K562 (cell line): ENCODE results near the gene SPTBN5.

Experiments used
- CEBPB ChIP-seq: fragments of 450-650 bp; IDR thresholded peaks from 2 replicates; pipeline ENCODE4 v1.6.1; 2016; ENCODE audit warnings: missing genetic modification characterization, missing compliant biosample characterization
- NFIX ChIP-seq: fragments of 250-450 bp; sonication (Bioruptor Pico); IDR thresholded peaks from 2 replicates; pipeline ENCODE4 v1.4.0; 2020; ENCODE audit warnings: low read depth, mild to moderate bottlenecking, moderate library complexity
- ZFX ChIP-seq: sonication (generic); formaldehyde crosslinking; IDR thresholded peaks from 2 replicates; pipeline ENCODE4 v1.8.0; 2022; ENCODE audit warnings: mild to moderate bottlenecking, missing genetic modification reagents, moderate library complexity

DNA sequence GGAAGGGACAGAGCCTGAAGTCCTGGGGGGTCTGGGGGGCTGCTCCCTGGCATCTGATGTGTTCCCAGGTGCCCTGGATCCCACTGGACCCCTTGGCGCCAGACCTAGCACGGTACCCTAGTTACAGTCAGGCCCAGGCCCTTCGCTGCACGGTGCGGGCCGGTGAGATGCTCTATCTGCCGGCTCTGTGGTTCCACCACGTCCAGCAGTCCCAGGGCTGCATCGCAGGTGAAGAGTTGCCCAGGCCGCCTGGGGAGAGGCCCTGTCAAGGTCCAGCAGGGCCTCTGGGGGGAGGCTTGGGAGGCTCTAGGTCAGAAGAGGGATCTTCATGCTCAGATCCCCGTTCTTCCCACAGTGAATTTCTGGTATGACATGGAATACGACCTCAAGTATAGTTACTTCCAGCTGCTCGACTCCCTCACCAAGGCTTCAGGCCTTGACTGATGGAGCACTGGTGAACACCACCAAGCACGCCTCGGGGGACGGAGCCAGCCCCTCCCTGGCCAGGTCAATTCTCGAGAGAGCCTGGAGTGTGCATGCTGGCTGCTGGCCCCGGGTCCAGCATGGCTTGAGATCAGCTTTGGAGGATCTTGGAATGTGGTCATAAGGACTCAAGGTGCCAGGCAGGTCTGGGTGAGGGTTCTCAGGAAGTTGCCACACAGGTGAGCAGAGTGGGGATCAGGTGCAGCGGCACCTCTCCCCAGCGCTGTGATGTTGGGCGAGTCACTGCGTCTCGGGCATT, 57.0 kb downstream of the SPTBN5 start:
- no peak for TF ChIP-seq CEBPB (tag)
- no peak for TF ChIP-seq ZFX
- TF ChIP-seq NFIX = no peak
